Measurements from ENCODE around the gene RAD51B. TPM values are rescaled to one million over a fixed set of nuclear protein-coding genes. Genes with fewer than 3 reads are reported as not detected.

RAD51B gene
- total RNA-seq, 2 donors from 2014 or later, result 37.0 to 49.7 TPM

GRCh38 chr14:68271913-68272391, 452.4 kb downstream of the RAD51B start:
- Mint-ChIP-seq H3K4me3 (peak overlapping the region; percentile 62), H3K27ac (no peak overlapping the region), H3K27me3 (no peaks in the 10 kb centered on the region), H3K9me3 (no peaks in the 10 kb centered on the region), H3K4me1 (peaks cover 52% of the 10 kb centered on the region), H3K36me3 (ENCODE audit: low read depth) (no peaks in the 10 kb centered on the region)
- ATAC-seq (replicated peaks), result no peak

DNA sequence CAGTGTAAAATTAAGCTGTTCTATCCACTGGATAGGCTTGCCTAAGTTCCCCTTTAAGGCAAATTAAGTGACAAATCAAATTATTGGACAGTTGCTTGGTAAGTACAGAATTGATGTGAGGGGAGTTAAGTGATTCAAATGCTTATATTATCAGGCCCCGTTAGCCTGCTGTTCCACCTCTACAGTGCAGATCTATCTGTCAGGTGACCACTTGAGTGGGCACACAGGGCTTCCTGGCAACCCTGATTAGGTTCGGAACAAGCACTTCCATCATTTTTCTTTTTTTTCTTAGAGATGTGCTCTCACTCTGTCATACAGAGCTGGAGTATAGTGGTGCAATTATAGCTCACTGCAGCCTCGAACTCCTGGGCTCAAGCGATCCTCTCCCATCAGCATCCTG, 453.8 kb downstream of the RAD51B start:
- no peaks in the 10 kb centered on the region for H3K9me3 Mint-ChIP-seq

DNA sequence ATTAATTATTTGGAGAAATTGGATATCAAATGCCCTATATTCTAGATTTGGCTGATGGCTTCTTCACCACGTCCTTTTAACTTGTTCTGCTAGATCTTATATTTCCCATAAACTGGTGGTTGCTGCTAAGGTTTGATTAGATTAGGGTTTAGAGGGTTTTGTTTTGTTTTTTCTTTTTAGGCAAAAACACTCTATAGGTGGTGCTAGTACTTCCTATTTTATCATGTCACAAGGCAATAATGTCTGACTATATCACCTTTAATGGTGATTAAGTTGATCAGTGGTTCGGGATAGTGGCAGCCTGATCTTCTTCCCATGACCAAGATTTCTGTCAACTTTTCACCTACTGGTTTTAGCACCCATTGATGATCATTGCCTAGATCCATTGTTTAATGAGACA, 455.1 kb downstream of the RAD51B start:
- Mint-ChIP-seq H3K4me1 (peaks cover 37% of the 10 kb centered on the region), H3K36me3 (ENCODE audit: low read depth) (no peaks in the 10 kb centered on the region), H3K9me3 (no peaks in the 10 kb centered on the region), H3K27me3 (no peaks in the 10 kb centered on the region), H3K4me3 (peak overlapping the region; percentile 33), H3K27ac (peak overlapping the region; percentile 73)
- ATAC-seq (replicated peaks), result no peak

More for the DNA sequence above, 453.8 kb downstream of the RAD51B start:
- Mint-ChIP-seq H3K4me1 (peaks cover 46% of the 10 kb centered on the region), H3K36me3 (ENCODE audit: low read depth) (no peaks in the 10 kb centered on the region), H3K27ac (no peak overlapping the region), H3K27me3 (no peaks in the 10 kb centered on the region), H3K4me3 (no peak overlapping the region)
- no peak for ATAC-seq (replicated peaks)

- no peaks in the 10 kb centered on the region for H3K36me3 Mint-ChIP-seq (ENCODE audit: low read depth)
- H3K4me1 Mint-ChIP-seq, result peaks cover 59% of the 10 kb centered on the region
- H3K27ac Mint-ChIP-seq, result no peak overlapping the region
Observed at GRCh38 chr14:68278576-68279436, 459.2 kb downstream of the RAD51B start.

GRCh38 chr14:68279437-68279720, 459.8 kb downstream of the RAD51B start:
- ATAC-seq (replicated peaks), result no peak
- no peak overlapping the region for H3K4me3 Mint-ChIP-seq
- H3K27ac Mint-ChIP-seq, result no peak overlapping the region
- H3K27me3 Mint-ChIP-seq, result no peaks in the 10 kb centered on the region
- no peaks in the 10 kb centered on the region for H3K9me3 Mint-ChIP-seq
- peaks cover 59% of the 10 kb centered on the region for H3K4me1 Mint-ChIP-seq
- H3K36me3 Mint-ChIP-seq (ENCODE audit: low read depth), result no peaks in the 10 kb centered on the region

More at GRCh38 chr14:68278576-68279436, 459.2 kb downstream of the RAD51B start:
- no peak overlapping the region for H3K4me3 Mint-ChIP-seq
- ATAC-seq (replicated peaks), result no peak
- H3K9me3 Mint-ChIP-seq, result no peaks in the 10 kb centered on the region
- H3K27me3 Mint-ChIP-seq, result no peaks in the 10 kb centered on the region

DNA sequence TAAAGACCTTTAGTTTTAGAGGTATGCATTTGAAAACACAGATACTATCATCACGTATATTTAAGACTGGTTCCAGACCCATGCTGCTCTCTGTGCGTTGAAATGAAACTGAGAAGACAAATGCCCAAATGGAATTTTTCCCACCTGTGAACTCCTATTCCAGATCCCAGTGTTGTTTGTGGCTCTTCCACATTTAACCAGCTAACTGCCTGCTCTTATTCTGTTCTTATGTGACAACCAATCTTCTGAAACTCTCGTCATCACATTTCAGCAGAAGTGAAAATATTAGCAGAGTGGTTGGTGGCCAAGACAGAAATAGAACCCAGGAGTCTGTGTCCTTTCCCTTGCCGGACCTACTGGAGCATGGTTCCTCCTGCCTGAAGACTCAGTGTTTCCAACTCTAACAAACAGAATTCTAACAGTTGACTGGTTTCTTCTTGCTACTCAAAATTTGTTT, 460.2 kb downstream of the RAD51B start:
- H3K4me3 Mint-ChIP-seq, result no peak overlapping the region
- no peaks in the 10 kb centered on the region for H3K9me3 Mint-ChIP-seq
- peaks cover 58% of the 10 kb centered on the region for H3K4me1 Mint-ChIP-seq
- H3K27ac Mint-ChIP-seq, result no peak overlapping the region
- no peaks in the 10 kb centered on the region for H3K27me3 Mint-ChIP-seq
- no peak for ATAC-seq (replicated peaks)
- H3K36me3 Mint-ChIP-seq (ENCODE audit: low read depth), result no peaks in the 10 kb centered on the region

GRCh38 chr14:68281497-68281896, 461.9 kb downstream of the RAD51B start:
- Mint-ChIP-seq H3K36me3 (ENCODE audit: low read depth) (no peaks in the 10 kb centered on the region), H3K4me3 (no peak overlapping the region)

GRCh38 chr14:68282479-68283377, 463.1 kb downstream of the RAD51B start:
- Mint-ChIP-seq H3K36me3 (ENCODE audit: low read depth) (no peaks in the 10 kb centered on the region), H3K27ac (peak overlapping the region; percentile 44), H3K4me1 (peaks cover 70% of the 10 kb centered on the region), H3K9me3 (no peaks in the 10 kb centered on the region), H3K27me3 (no peaks in the 10 kb centered on the region), H3K4me3 (peak overlapping the region; percentile 61)
- ATAC-seq (replicated peaks), result peak; percentile 73

More at GRCh38 chr14:68281497-68281896, 461.9 kb downstream of the RAD51B start:
- Mint-ChIP-seq H3K27ac (no peak overlapping the region), H3K27me3 (no peaks in the 10 kb centered on the region), H3K4me1 (peaks cover 59% of the 10 kb centered on the region), H3K9me3 (no peaks in the 10 kb centered on the region)
- no peak for ATAC-seq (replicated peaks)

- Mint-ChIP-seq H3K27ac (peak overlapping the region; percentile 44), H3K9me3 (no peaks in the 10 kb centered on the region), H3K27me3 (no peaks in the 10 kb centered on the region), H3K4me3 (peak overlapping the region; percentile 61), H3K36me3 (ENCODE audit: low read depth) (no peaks in the 10 kb centered on the region), H3K4me1 (peaks cover 77% of the 10 kb centered on the region)
- peak; percentile 27 for ATAC-seq (replicated peaks)
Observed at GRCh38 chr14:68283378-68284123, 464.0 kb downstream of the RAD51B start.

DNA sequence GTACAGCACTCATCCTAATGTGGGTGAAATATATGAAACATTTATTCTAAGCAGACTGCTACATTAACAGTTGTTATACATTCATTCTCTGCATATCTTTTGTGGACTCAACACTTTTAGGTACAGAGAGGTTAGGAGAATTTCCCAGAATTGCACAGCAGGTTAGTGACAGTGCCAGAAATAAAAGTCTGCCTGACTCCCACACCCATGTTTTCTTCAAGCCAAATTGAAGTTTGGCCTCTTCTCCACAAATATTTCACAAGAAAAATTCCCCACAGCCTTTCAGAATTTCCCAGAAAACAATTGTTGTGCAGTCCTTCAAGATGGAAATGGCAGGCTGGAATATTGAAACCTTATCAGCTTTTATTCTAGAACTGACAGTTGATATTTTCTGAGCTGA, 464.8 kb downstream of the RAD51B start:
- H3K27me3 Mint-ChIP-seq, result no peaks in the 10 kb centered on the region
- H3K4me1 Mint-ChIP-seq, result peaks cover 75% of the 10 kb centered on the region
- no peak for ATAC-seq (replicated peaks)
- peak overlapping the region; percentile 44 for H3K27ac Mint-ChIP-seq
- no peaks in the 10 kb centered on the region for H3K9me3 Mint-ChIP-seq
- H3K36me3 Mint-ChIP-seq (ENCODE audit: low read depth), result no peaks in the 10 kb centered on the region
- H3K4me3 Mint-ChIP-seq, result peak overlapping the region; percentile 61

- Mint-ChIP-seq H3K4me1 (peaks cover 74% of the 10 kb centered on the region), H3K9me3 (no peaks in the 10 kb centered on the region), H3K4me3 (peak overlapping the region; percentile 61), H3K27ac (peak overlapping the region; percentile 44), H3K27me3 (no peaks in the 10 kb centered on the region), H3K36me3 (ENCODE audit: low read depth) (no peaks in the 10 kb centered on the region)
- no peak for ATAC-seq (replicated peaks)
Observed at GRCh38 chr14:68284834-68285233, 465.3 kb downstream of the RAD51B start.

DNA sequence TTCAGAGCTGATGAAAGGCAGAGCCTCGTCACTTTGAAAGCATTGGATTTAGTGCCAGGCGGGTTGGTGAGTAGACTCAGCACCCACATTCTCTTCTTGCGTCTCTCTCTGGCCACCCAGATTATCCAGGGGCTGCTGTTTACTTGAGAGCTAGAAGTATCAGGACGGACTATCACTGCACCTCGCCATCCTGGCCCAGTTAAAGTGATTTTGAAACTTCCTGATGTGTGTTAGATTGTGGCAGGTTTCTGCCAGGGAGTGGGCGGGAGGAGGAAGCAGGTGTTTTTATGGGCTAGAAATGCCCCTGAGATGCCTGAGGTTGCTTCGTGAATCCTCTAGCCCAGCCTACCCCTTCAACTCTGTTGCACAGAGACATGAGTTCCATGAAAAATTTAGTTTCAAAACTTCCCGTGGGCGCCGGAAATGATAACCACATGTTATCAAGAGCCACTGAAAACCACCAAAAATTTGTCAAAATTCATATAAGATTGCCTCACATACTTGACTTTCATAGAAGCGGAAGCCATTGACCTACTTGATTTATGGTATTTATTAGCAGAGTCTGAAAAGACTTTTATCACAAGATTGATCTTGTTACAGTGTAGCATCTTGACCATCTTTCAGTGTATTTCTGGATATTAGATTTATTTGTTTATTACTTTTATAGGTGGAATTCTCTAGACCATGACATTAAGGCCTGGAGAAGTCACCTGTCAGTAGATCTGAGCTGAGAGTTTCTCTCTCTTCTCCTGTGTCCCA, 466.0 kb downstream of the RAD51B start:
- H3K9me3 Mint-ChIP-seq, result no peaks in the 10 kb centered on the region

DNA sequence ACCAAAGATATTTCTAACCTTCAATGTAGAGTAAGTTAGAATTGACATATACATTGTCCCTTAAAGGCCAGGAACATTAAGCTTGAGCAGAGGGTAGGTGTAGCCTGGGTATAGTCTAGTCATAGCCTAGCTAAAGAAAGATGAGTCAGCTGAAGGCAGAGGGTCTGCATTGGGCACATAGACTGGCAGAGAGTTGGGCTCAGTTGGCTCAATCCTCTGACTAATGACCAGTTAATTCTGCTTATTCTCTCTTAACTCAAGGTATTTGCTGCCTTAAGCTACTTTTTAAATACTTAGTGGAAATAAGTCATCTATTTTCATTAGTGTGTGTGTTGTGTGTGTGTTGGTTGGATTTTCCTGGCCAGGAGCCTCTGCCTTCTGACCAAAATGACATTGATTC, 467.1 kb downstream of the RAD51B start:
- Mint-ChIP-seq H3K27ac (peak overlapping the region; percentile 44), H3K27me3 (no peaks in the 10 kb centered on the region), H3K4me3 (peak overlapping the region; percentile 61), H3K4me1 (peaks cover 63% of the 10 kb centered on the region), H3K36me3 (ENCODE audit: low read depth) (no peaks in the 10 kb centered on the region), H3K9me3 (no peaks in the 10 kb centered on the region)
- ATAC-seq (replicated peaks), result no peak

More for the DNA sequence above, 466.0 kb downstream of the RAD51B start:
- ATAC-seq (replicated peaks), result peak; percentile 65
- H3K4me3 Mint-ChIP-seq, result peak overlapping the region; percentile 61
- H3K27ac Mint-ChIP-seq, result peak overlapping the region; percentile 44
- peaks cover 66% of the 10 kb centered on the region for H3K4me1 Mint-ChIP-seq
- no peaks in the 10 kb centered on the region for H3K27me3 Mint-ChIP-seq
- no peaks in the 10 kb centered on the region for H3K36me3 Mint-ChIP-seq (ENCODE audit: low read depth)

Data from activated T-helper 17 cell treated with anti-CD3 and anti-CD28 coated beads, Interleukin-2, amount 50 U/mL, for 72 hours (primary cell).